ENCODE data around the gene TRPC4.
"Not testable (repeated sequence)": the region's sequence is repeated elsewhere in the genome, so short reads cannot be mapped to it uniquely, and the experiment has no call there.

Gene TRPC4

GRCh38 chr13:37806666-37807065 is 62.9 kb downstream of the TRPC4 start:
- Histone ChIP-seq H3K79me2 (ENCODE audit: low read length) (no peaks in the 10 kb centered on the region), H3K27me3 (ENCODE audit: low read depth, low read length) (no peaks in the 10 kb centered on the region), H3K4me3 (ENCODE audit: low read length) (no peak overlapping the region), H3K9ac (ENCODE audit: low read length) (no peak overlapping the region), H3K27ac (ENCODE audit: low read length) (no peak overlapping the region), H3K4me1 (ENCODE audit: low read length) (no peaks in the 10 kb centered on the region), H4K20me1 (ENCODE audit: insufficient read depth, low read length) (no peaks in the 10 kb centered on the region), H3K4me2 (ENCODE audit: low read length) (no peak overlapping the region), H3K9me3 (ENCODE audit: insufficient read depth, low read length) (no peaks in the 10 kb centered on the region), H2AFZ (ENCODE audit: low read depth, low read length) (no peak overlapping the region), H3K36me3 (replicated peaks; ENCODE audit: low read depth, low read length) (no peaks in the 10 kb centered on the region)
- TF ChIP-seq CTCF (IDR thresholded peaks at IDR 0.05; ENCODE audit: low read depth, low read length) = no peak
- TF ChIP-seq EZH2phosphoT487 (IDR thresholded peaks at IDR 0.05; ENCODE audit: low read depth) = no peak

GRCh38 chr13:37797631-37798030 is 71.9 kb downstream of the TRPC4 start:
- Histone ChIP-seq H3K4me3 (ENCODE audit: low read length) (no peak overlapping the region), H3K4me2 (ENCODE audit: low read length) (no peak overlapping the region), H3K9me3 (ENCODE audit: insufficient read depth, low read length) (no peaks in the 10 kb centered on the region), H3K36me3 (replicated peaks; ENCODE audit: low read depth, low read length) (no peaks in the 10 kb centered on the region), H3K4me1 (ENCODE audit: low read length) (no peaks in the 10 kb centered on the region), H3K27ac (ENCODE audit: low read length) (no peak overlapping the region), H3K27me3 (ENCODE audit: low read depth, low read length) (no peaks in the 10 kb centered on the region), H2AFZ (ENCODE audit: low read depth, low read length) (no peak overlapping the region), H3K79me2 (ENCODE audit: low read length) (no peaks in the 10 kb centered on the region), H3K9ac (ENCODE audit: low read length) (no peak overlapping the region), H4K20me1 (ENCODE audit: insufficient read depth, low read length) (no peaks in the 10 kb centered on the region)
- TF ChIP-seq CTCF (IDR thresholded peaks at IDR 0.05; ENCODE audit: low read depth, low read length) (no peak), EZH2phosphoT487 (IDR thresholded peaks at IDR 0.05; ENCODE audit: low read depth) (no peak)

- H2AFZ ChIP-seq (ENCODE audit: low read depth, low read length); H3K27ac ChIP-seq (ENCODE audit: low read length); H3K36me3 ChIP-seq (replicated peaks; ENCODE audit: low read depth, low read length); H3K9me3 ChIP-seq (ENCODE audit: insufficient read depth, low read length); H3K4me2 ChIP-seq (ENCODE audit: low read length); H3K4me3 ChIP-seq (ENCODE audit: low read length); H3K4me1 ChIP-seq (ENCODE audit: low read length); H3K9ac ChIP-seq (ENCODE audit: low read length); H3K79me2 ChIP-seq (ENCODE audit: low read length); H3K27me3 ChIP-seq (ENCODE audit: low read depth, low read length); H4K20me1 ChIP-seq (ENCODE audit: insufficient read depth, low read length): not testable (repeated sequence)
Observed at GRCh38 chr13:37796795-37797194, 72.8 kb downstream of the TRPC4 start.

- Histone ChIP-seq H3K4me3 (ENCODE audit: low read length) (no peak overlapping the region), H4K20me1 (ENCODE audit: insufficient read depth, low read length) (no peaks in the 10 kb centered on the region), H3K36me3 (replicated peaks; ENCODE audit: low read depth, low read length) (no peaks in the 10 kb centered on the region), H3K9ac (ENCODE audit: low read length) (no peak overlapping the region), H3K4me2 (ENCODE audit: low read length) (no peak overlapping the region), H3K9me3 (ENCODE audit: insufficient read depth, low read length) (no peaks in the 10 kb centered on the region), H2AFZ (ENCODE audit: low read depth, low read length) (no peak overlapping the region), H3K4me1 (ENCODE audit: low read length) (no peaks in the 10 kb centered on the region), H3K79me2 (ENCODE audit: low read length) (no peaks in the 10 kb centered on the region), H3K27ac (ENCODE audit: low read length) (no peak overlapping the region), H3K27me3 (ENCODE audit: low read depth, low read length) (no peaks in the 10 kb centered on the region)
- no peak for TF ChIP-seq CTCF (IDR thresholded peaks at IDR 0.05; ENCODE audit: low read depth, low read length)
- no peak for TF ChIP-seq EZH2phosphoT487 (IDR thresholded peaks at IDR 0.05; ENCODE audit: low read depth)
Observed at GRCh38 chr13:37795326-37795725, 74.2 kb downstream of the TRPC4 start.

- Histone ChIP-seq H3K9ac (ENCODE audit: low read length) (no peak overlapping the region), H3K4me2 (ENCODE audit: low read length) (no peak overlapping the region), H3K36me3 (replicated peaks; ENCODE audit: low read depth, low read length) (no peaks in the 10 kb centered on the region), H2AFZ (ENCODE audit: low read depth, low read length) (no peak overlapping the region), H3K4me1 (ENCODE audit: low read length) (no peaks in the 10 kb centered on the region), H3K27me3 (ENCODE audit: low read depth, low read length) (no peaks in the 10 kb centered on the region), H4K20me1 (ENCODE audit: insufficient read depth, low read length) (no peaks in the 10 kb centered on the region), H3K4me3 (ENCODE audit: low read length) (no peak overlapping the region), H3K9me3 (ENCODE audit: insufficient read depth, low read length) (no peaks in the 10 kb centered on the region), H3K79me2 (ENCODE audit: low read length) (no peaks in the 10 kb centered on the region), H3K27ac (ENCODE audit: low read length) (no peak overlapping the region)
- TF ChIP-seq EZH2phosphoT487 (IDR thresholded peaks at IDR 0.05; ENCODE audit: low read depth) (no peak), CTCF (IDR thresholded peaks at IDR 0.05; ENCODE audit: low read depth, low read length) (no peak)
Observed at GRCh38 chr13:37791699-37792098, 77.9 kb downstream of the TRPC4 start.

All from OCI-LY3 (cell line).